Suprapubic skin (tissue), 4 donors: ENCODE results near the gene USF3. TPM values are rescaled to one million over a fixed set of nuclear protein-coding genes. Genes with fewer than 3 reads are reported as not detected.
"Not testable (repeated sequence)": the region's sequence is repeated elsewhere in the genome, so short reads cannot be mapped to it uniquely, and the experiment has no call there.

Experiments
- DNase-seq, 2 donors: peaks; one replicate each; pipeline ENCODE4 v3.0.0-alpha.2; 2019; ENCODE audit warnings: low spot score in 2 of 2
- H3K27ac ChIP-seq: fragments of 200-600 bp; sonication (generic); one replicate; pipeline ENCODE4 v1.5.1; 2019
- H3K27me3 ChIP-seq: fragments of 200-600 bp; sonication (generic); one replicate; pipeline ENCODE4 v1.5.1; 2019
- H3K36me3 ChIP-seq: fragments of 200-600 bp; sonication (generic); one replicate; pipeline ENCODE4 v1.5.1; 2019
- H3K4me1 ChIP-seq: fragments of 200-600 bp; sonication (generic); one replicate; pipeline ENCODE4 v1.5.1; 2019
- H3K4me3 ChIP-seq: fragments of 200-600 bp; sonication (generic); one replicate; pipeline ENCODE4 v1.5.1; 2019; ENCODE audit warnings: mild to moderate bottlenecking
- H3K9me3 ChIP-seq: fragments of 200-600 bp; sonication (generic); one replicate; pipeline ENCODE4 v1.5.1; 2019
- EP300 ChIP-seq: sonication (generic); formaldehyde crosslinking; IDR thresholded peaks from one replicate; pipeline ENCODE4 v1.6.1; 2017; ENCODE audit warnings: antibody characterized with exemption
- POLR2A ChIP-seq, 2 donors: fragments of 450-650 bp; IDR thresholded peaks; one replicate each; pipeline ENCODE4 v1.6.1; 2017; ENCODE audit warnings: antibody characterized with exemption in 2 of 2, mild to moderate bottlenecking in 2 of 2, moderate library complexity in 2 of 2
- POLR2AphosphoS5 ChIP-seq, 3 donors: sonication (generic); formaldehyde crosslinking; IDR thresholded peaks; one replicate each; pipeline ENCODE4 v1.6.1; 2017; ENCODE audit warnings: antibody characterized with exemption in 3 of 3
- WGBS: methylation state at CpG from one replicate; pipeline ENCODE4 v1.1.5; 2018; 5-methylcytosine and 5-hydroxymethylcytosine counted together
- total RNA-seq, 4 donors: library from RNA; depleted of rRNA; stranded (reverse); fragments of >200 nt; gene quantifications; one replicate each; pipeline ENCODE4 v1.1.0, GENCODE V29; 2016
- TF ChIP-seq, protein P1 (sequence below), 2 donors: fragments of 200-600 bp in 1 of 2; fragments of 450-650 bp in 1 of 2; sonication (generic) in 1 of 2; IDR thresholded peaks; one replicate each; pipeline ENCODE4 v1.5.1; 2016 to 2019; ENCODE audit warnings: antibody characterized with exemption in 2 of 2, mild to moderate bottlenecking in 1 of 2, moderate library complexity in 1 of 2

USF3 gene
- total RNA-seq, 4 donors from 2014 or later = 20.6 to 34.6 (median 28.2) TPM

DNA sequence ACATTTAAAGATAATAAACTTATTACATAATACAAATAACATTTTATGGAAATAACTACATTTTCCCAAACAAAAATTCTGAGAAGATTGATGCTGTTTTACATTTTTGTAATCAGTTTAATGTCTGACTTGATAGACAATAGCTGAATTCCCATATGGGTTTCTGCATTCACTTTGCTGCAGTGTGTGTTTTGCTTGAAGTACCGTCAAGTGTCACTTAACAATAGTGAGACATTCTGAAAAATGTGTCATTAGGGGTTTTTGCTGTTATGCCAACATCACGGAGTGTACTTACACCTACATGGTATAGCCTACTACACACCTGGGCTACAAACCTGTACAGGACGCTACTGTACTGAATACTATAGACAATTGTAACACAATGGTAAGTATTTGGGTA is 57.5 kb downstream of the USF3 start:
- Histone ChIP-seq H3K27ac (no peak overlapping the region), H3K4me1 (no peaks in the 10 kb centered on the region), H3K9me3 (no peaks in the 10 kb centered on the region), H3K4me3 (no peak overlapping the region), H3K36me3 (no peaks in the 10 kb centered on the region), H3K27me3 (no peaks in the 10 kb centered on the region)
- 99% methylated on average over 3 of the region's 3 CpGs for WGBS
- TF ChIP-seq POLR2AphosphoS5 (IDR thresholded peaks at IDR 0.05) = no peak
- no peak for TF ChIP-seq EP300
- TF ChIP-seq POLR2A (IDR thresholded peaks at IDR 0.05) = no peak
- TF ChIP-seq, protein P1, sequence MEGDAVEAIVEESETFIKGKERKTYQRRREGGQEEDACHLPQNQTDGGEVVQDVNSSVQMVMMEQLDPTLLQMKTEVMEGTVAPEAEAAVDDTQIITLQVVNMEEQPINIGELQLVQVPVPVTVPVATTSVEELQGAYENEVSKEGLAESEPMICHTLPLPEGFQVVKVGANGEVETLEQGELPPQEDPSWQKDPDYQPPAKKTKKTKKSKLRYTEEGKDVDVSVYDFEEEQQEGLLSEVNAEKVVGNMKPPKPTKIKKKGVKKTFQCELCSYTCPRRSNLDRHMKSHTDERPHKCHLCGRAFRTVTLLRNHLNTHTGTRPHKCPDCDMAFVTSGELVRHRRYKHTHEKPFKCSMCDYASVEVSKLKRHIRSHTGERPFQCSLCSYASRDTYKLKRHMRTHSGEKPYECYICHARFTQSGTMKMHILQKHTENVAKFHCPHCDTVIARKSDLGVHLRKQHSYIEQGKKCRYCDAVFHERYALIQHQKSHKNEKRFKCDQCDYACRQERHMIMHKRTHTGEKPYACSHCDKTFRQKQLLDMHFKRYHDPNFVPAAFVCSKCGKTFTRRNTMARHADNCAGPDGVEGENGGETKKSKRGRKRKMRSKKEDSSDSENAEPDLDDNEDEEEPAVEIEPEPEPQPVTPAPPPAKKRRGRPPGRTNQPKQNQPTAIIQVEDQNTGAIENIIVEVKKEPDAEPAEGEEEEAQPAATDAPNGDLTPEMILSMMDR (IDR thresholded peaks at IDR 0.05) = no peak
- DNase-seq = no peak

DNA sequence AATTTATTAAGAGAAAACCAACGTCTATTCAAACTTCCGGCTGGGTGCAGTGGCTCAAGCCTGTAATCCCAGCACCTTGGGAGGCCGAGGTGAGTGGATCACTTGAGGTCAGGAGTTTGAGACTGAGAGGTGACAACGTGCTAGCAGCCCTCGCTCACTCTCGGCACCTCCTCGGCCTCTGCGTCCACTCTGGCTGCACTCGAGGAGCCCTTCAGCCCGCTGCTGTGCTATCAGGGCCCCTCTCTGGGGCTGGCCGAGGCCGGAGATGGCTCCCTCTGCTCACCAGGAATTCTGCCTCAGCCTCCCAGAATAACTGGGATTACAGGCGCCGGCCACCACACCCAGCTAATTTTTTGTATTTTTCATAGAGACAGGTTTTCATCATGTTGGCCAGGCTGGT is 58.7 kb downstream of the USF3 start:
- DNase-seq = no peak
- Histone ChIP-seq H3K4me3 (no peak overlapping the region), H3K4me1 (no peaks in the 10 kb centered on the region), H3K9me3 (no peaks in the 10 kb centered on the region), H3K27ac (no peak overlapping the region), H3K36me3 (no peaks in the 10 kb centered on the region), H3K27me3 (no peaks in the 10 kb centered on the region)
- WGBS = 90% methylated on average over 14 of the region's 14 CpGs
- TF ChIP-seq POLR2AphosphoS5 (IDR thresholded peaks at IDR 0.05) (no peak), POLR2A (IDR thresholded peaks at IDR 0.05) (no peak), EP300 (no peak)
- TF ChIP-seq, protein P1 (IDR thresholded peaks at IDR 0.05) = no peak

DNA sequence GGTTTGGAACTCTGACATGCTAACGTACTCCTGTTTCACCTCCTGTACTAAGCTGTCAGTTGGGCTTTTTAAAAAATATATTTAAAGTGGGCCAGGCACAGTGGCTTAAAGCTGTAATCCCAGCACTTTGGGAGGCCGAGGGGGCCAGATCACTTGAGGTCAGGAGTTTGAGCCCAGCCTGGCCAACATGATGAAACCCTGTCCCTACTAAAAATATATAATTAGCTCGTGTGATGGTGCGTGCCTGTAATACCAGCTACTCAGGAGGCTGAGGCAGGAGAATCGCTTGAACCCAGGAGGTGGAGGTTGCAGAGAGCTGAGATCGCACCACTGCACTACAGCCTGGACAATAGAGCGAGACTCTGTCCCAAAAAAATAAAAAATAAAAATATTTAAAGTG is 60.4 kb downstream of the USF3 start:
- DNase-seq, H3K27ac ChIP-seq, H3K27me3 ChIP-seq, H3K9me3 ChIP-seq, H3K4me1 ChIP-seq, H3K36me3 ChIP-seq, H3K4me3 ChIP-seq: not testable (repeated sequence)
- 91% methylated on average over 7 of the region's 7 CpGs for WGBS

DNA sequence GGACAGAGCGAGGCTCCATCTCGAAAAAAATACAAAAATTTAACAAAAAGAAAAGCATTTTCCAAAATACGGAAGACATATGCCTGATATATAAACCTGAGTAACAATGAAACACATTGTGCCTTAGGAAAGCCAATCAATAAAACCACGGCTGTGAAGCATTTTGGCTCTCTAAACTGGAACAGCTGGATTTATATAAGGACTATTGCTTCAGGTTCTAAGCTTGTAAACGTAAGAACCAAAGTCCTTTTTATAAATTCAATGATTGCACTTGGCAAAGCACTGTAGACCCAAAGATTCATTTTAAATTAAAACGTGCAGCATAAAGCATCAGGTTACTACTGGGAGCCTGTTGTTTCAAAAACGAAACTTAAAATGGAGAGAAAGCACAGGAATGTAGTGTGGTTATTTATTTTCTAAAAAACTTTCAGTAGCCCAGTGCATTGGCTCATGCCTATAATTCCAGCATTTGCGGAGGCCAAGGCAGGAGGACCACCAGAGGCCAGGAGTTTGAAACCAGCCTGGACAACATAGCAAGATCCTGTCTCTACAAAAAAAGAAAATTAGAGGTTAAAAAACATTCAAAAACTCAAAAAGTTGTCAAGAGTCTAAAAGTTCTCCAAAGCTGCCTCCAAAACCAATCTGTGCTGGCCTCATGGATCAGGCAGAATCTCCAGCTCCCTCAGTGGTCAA is 61.5 kb downstream of the USF3 start:
- TF ChIP-seq EP300 = no peak
- TF ChIP-seq, protein P1 (IDR thresholded peaks at IDR 0.05) = no peak
- TF ChIP-seq POLR2A (IDR thresholded peaks at IDR 0.05) = no peak
- TF ChIP-seq POLR2AphosphoS5 (IDR thresholded peaks at IDR 0.05) = no peak
- no peak for DNase-seq
- no peaks in the 10 kb centered on the region for H3K36me3 ChIP-seq
- no peaks in the 10 kb centered on the region for H3K4me1 ChIP-seq
- no peaks in the 10 kb centered on the region for H3K27me3 ChIP-seq
- H3K9me3 ChIP-seq = no peaks in the 10 kb centered on the region
- H3K4me3 ChIP-seq = no peak overlapping the region
- no peak overlapping the region for H3K27ac ChIP-seq
- 79% methylated on average over 8 of the region's 8 CpGs for WGBS

DNA sequence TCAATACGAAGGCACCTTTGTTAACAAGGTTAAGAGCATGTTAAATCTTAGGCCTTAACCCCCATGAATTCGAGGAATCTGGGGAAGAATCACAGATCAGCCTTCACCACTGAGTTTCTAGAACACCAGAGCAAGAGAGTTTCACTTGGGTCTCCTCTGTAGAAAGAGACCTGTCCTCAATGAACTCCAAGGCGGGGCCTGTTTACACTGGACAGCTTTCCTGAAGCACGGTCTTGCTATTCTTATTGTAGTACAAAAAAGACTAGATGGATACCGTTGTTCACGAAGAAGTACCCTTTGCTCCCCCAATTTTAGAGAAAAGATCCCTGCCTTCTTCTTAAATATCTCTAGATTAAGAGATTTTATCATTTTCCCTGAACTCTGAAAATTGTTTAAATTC is 64.9 kb downstream of the USF3 start:
- Histone ChIP-seq H3K4me3 (no peak overlapping the region), H3K4me1 (no peaks in the 10 kb centered on the region), H3K27ac (no peak overlapping the region), H3K36me3 (no peaks in the 10 kb centered on the region), H3K9me3 (no peaks in the 10 kb centered on the region), H3K27me3 (no peaks in the 10 kb centered on the region)
- DNase-seq = no peak
- TF ChIP-seq POLR2A (IDR thresholded peaks at IDR 0.05) (no peak), EP300 (no peak), POLR2AphosphoS5 (IDR thresholded peaks at IDR 0.05) (no peak)
- TF ChIP-seq, protein P1 (IDR thresholded peaks at IDR 0.05) = no peak
- WGBS = 86% methylated on average over 6 of the region's 6 CpGs
